Measurements from ENCODE around the gene PNPLA7. TPM values are rescaled to one million over a fixed set of nuclear protein-coding genes. Genes with fewer than 3 reads are reported as not detected.

PNPLA7 gene
- total and polyA plus RNA-seq, 2 donors (not counting 1 experiment from before 2014, with no cell fraction given), result 18.7 to 29.9 TPM

- ChIA-PET POLR2A (interaction anchor here (0.6 to 2.2 kb wide), 2 partner anchors 36 to 240 kb away, joined by 6 to 13 read pairs; partner anchors contain the start of genes EXD3 and NOXA1), CTCF (interaction anchor here (0.6 to 1.3 kb wide), 3 partner anchors 36 to 222 kb away, joined by 3 to 4 read pairs (median 3); partner anchors contain the start of genes EXD3 and NOXA1)
- Mint-ChIP-seq H3K4me1 (peaks cover 34% of the 10 kb centered on the region), H3K4me3 (peak within 1 kb of the TSS; percentile 75), H3K9me3 (ENCODE audit: insufficient read depth) (no peaks in the 10 kb centered on the region), H3K27me3 (no peaks in the 10 kb centered on the region), H3K27ac (peak within 1 kb of the TSS; percentile 75)
- ATAC-seq (ENCODE audit: low read depth) (peak; percentile 82), DNase-seq (peak; percentile 96)
- H3K9ac ChIP-seq (ENCODE audit: low read length), result peak within 1 kb of the TSS; percentile 73
- peak within 1 kb of the TSS; percentile 50 to 63 for H3K27ac ChIP-seq (ENCODE audit: low read length in 2 of 2)
- H2AFZ ChIP-seq (ENCODE audit: insufficient read depth, low read depth, low read length, poor library complexity, severe bottlenecking), result peak within 1 kb of the TSS; percentile 79
- peaks cover 0 to 3% of the 10 kb centered on the region in 2 experiments for H3K36me3 ChIP-seq (replicated peaks in 1 of 2; ENCODE audit: control extremely low read depth in 1 of 2, control insufficient read depth in 1 of 2, extremely low read depth in 1 of 2, insufficient read depth in 2 of 2, low read length in 1 of 2)
- TF ChIP-seq, protein P1, sequence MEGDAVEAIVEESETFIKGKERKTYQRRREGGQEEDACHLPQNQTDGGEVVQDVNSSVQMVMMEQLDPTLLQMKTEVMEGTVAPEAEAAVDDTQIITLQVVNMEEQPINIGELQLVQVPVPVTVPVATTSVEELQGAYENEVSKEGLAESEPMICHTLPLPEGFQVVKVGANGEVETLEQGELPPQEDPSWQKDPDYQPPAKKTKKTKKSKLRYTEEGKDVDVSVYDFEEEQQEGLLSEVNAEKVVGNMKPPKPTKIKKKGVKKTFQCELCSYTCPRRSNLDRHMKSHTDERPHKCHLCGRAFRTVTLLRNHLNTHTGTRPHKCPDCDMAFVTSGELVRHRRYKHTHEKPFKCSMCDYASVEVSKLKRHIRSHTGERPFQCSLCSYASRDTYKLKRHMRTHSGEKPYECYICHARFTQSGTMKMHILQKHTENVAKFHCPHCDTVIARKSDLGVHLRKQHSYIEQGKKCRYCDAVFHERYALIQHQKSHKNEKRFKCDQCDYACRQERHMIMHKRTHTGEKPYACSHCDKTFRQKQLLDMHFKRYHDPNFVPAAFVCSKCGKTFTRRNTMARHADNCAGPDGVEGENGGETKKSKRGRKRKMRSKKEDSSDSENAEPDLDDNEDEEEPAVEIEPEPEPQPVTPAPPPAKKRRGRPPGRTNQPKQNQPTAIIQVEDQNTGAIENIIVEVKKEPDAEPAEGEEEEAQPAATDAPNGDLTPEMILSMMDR (IDR thresholded peaks at IDR 0.05), result no peak
- no peak for TF ChIP-seq EZH2 (IDR thresholded peaks at IDR 0.05; ENCODE audit: borderline replicate concordance, insufficient read depth, low read depth, low read length, poor library complexity, severe bottlenecking)
- H3K79me2 ChIP-seq (ENCODE audit: control insufficient read depth, insufficient read depth, low read length), result peaks cover 6% of the 10 kb centered on the region
- intact Hi-C loops (cut with micrococcal nuclease), result loop anchor here (1.0 to 10.0 kb wide), 2 partner anchors 36 to 664 kb away; partner anchors contain the start of genes CCDC183, EXD3, NOXA1 and TMEM141
- no peaks in the 10 kb centered on the region for H3K27me3 ChIP-seq (replicated peaks in 1 of 4; ENCODE audit: control extremely low read depth in 1 of 4, control insufficient read depth in 3 of 4, insufficient read depth in 4 of 4, low read length in 3 of 4)
- peak within 1 kb of the TSS; percentile 99 for H3K4me2 ChIP-seq (replicated peaks; ENCODE audit: low read depth, low read length, poor library complexity, severe bottlenecking)
- peaks cover 0 to 4% (median 0%) of the 10 kb centered on the region in 3 donors for H3K9me3 ChIP-seq (ENCODE audit: control extremely low read depth in 1 of 3, control insufficient read depth in 2 of 3, insufficient read depth in 1 of 3, low read length in 2 of 3)
- under 1% methylated on average over 61 of the region's 62 CpGs for WGBS (ENCODE audit: insufficient coverage)
- H4K20me1 ChIP-seq (ENCODE audit: control insufficient read depth, insufficient read depth, low read length, poor library complexity, severe bottlenecking), result peaks cover 9% of the 10 kb centered on the region
- H3K4me1 ChIP-seq (ENCODE audit: control insufficient read depth in 2 of 2, insufficient read depth in 2 of 2, low read length in 2 of 2), result peaks cover 49 to 60% of the 10 kb centered on the region in 2 donors
- peak within 1 kb of the TSS in 4 of 5 experiments; percentile 45 to 69 (median 62) for H3K4me3 ChIP-seq (ENCODE audit: control extremely low read depth in 1 of 5, extremely low read depth in 1 of 5, insufficient read depth in 1 of 5, low read depth in 2 of 5, low read length in 4 of 5)
Measured at GRCh38 chr9:137459152-137459600, 91.0 kb downstream of the PNPLA7 start, which contains the start of gene NSMF. Gene NSMF (minus strand): TSS chr9:137459334. CDS start chr9:137459102, 232 bp downstream.

Measured in B cell (primary cell).